Adrenal gland (tissue), 5 donors: ENCODE data around the gene AGBL1.

Source experiments
- POLR2A ChIP-seq, 2 donors: fragments of 450-650 bp; IDR thresholded peaks; one replicate each; pipeline ENCODE4 v1.6.1; 2017; ENCODE audit warnings: antibody characterized with exemption in 2 of 2, mild to moderate bottlenecking in 2 of 2, moderate library complexity in 1 of 2
- TF ChIP-seq, protein P1 (sequence below), 6 experiments: fragments of 450-650 bp in 4 of 6; fragments of 200-600 bp in 2 of 6; sonication (generic) in 1 of 6; IDR thresholded peaks; 1 replicate in 5 of 6; 2 replicates in 1 of 6; pipeline versions ENCODE4 v1.5.1 to v1.8.0; 2016 to 2021; ENCODE audit warnings: antibody characterized with exemption in 6 of 6, mild to moderate bottlenecking in 2 of 6, moderate library complexity in 1 of 6
- donor health status: DM: no; HTN: no; CAD: no.

DNA sequence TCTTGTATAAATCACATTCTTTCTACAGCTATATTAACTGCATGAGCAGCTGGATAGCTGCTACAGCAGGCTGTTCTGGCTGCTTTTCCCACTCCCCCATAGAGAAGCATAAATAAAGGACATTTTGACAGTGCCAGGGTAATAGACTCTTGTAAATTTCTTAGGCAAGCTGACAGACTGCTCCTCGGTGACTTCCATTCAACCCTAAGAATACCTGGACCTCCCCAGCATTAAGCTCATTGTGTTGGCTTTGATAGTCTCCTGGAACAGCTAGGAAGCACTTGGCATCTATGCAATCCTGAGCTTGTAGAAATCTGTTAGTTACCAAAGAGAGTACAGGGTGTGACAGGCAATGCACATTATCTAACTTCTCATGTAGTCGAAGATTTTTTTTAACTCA lies 475.4 kb downstream of the AGBL1 start:
- TF ChIP-seq, protein P1, sequence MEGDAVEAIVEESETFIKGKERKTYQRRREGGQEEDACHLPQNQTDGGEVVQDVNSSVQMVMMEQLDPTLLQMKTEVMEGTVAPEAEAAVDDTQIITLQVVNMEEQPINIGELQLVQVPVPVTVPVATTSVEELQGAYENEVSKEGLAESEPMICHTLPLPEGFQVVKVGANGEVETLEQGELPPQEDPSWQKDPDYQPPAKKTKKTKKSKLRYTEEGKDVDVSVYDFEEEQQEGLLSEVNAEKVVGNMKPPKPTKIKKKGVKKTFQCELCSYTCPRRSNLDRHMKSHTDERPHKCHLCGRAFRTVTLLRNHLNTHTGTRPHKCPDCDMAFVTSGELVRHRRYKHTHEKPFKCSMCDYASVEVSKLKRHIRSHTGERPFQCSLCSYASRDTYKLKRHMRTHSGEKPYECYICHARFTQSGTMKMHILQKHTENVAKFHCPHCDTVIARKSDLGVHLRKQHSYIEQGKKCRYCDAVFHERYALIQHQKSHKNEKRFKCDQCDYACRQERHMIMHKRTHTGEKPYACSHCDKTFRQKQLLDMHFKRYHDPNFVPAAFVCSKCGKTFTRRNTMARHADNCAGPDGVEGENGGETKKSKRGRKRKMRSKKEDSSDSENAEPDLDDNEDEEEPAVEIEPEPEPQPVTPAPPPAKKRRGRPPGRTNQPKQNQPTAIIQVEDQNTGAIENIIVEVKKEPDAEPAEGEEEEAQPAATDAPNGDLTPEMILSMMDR (IDR thresholded peaks at IDR 0.05), result no peak
- TF ChIP-seq POLR2A (IDR thresholded peaks at IDR 0.05), result no peak
